Smooth muscle cell (in vitro differentiated cells): ENCODE results near the gene RBBP5. TPM values are rescaled to one million over a fixed set of nuclear protein-coding genes. Genes with fewer than 3 reads are reported as not detected.

Source experiments
- DNase-seq: peaks from one replicate; lab custom pipeline; 2025; ENCODE audit not compliant: unreplicated experiment; lab: John Stamatoyannopoulos, UW
- H2AFZ ChIP-seq: fragments of 200-600 bp; sonication (generic); 2 replicates; pipeline ENCODE4 v1.6.0; 2016; ENCODE audit warnings: antibody characterized with exemption, low read depth, mild to moderate bottlenecking
- H3F3A ChIP-seq: fragments of 200-600 bp; sonication (generic); 2 replicates; pipeline ENCODE4 v1.6.0; 2017; ENCODE audit warnings: antibody characterized with exemption, low read depth
- H3K27ac ChIP-seq: fragments of 200-600 bp; sonication (generic); 2 replicates; pipeline ENCODE4 v1.5.1; 2016; ENCODE audit warnings: low read depth, mild to moderate bottlenecking
- H3K27me3 ChIP-seq: fragments of 200-600 bp; sonication (generic); 2 replicates; pipeline ENCODE4 v1.6.1; 2016; ENCODE audit warnings: low read depth, mild to moderate bottlenecking
- H3K36me3 ChIP-seq: fragments of 200-600 bp; sonication (generic); 2 replicates; pipeline ENCODE4 v1.5.1; 2016; ENCODE audit warnings: low read depth
- H3K4me1 ChIP-seq: fragments of 200-600 bp; sonication (generic); 2 replicates; pipeline ENCODE4 v1.5.1; 2016; ENCODE audit warnings: low read depth
- H3K4me2 ChIP-seq: fragments of 200-600 bp; sonication (generic); 2 replicates; pipeline ENCODE4 v1.6.0; 2016; ENCODE audit warnings: mild to moderate bottlenecking
- H3K4me3 ChIP-seq: fragments of 200-600 bp; sonication (generic); 2 replicates; pipeline ENCODE4 v1.5.1; 2016; ENCODE audit warnings: mild to moderate bottlenecking
- H3K79me2 ChIP-seq: fragments of 200-600 bp; sonication (generic); 2 replicates; pipeline ENCODE4 v1.6.0; 2016; ENCODE audit warnings: low read depth, mild to moderate bottlenecking
- H3K9ac ChIP-seq: fragments of 200-600 bp; sonication (generic); 2 replicates; pipeline ENCODE4 v1.6.0; 2016; ENCODE audit warnings: low read depth
- H3K9me3 ChIP-seq: fragments of 200-600 bp; sonication (generic); replicated peaks from 2 replicates; pipeline ENCODE4 v1.5.1; 2016; ENCODE audit warnings: low read depth
- H4K20me1 ChIP-seq: fragments of 200-600 bp; sonication (generic); 2 replicates; pipeline ENCODE4 v1.6.0; 2016; ENCODE audit warnings: low read depth
- WGBS: methylation state at CpG from one replicate; pipeline ENCODE4 v1.1.7; 2016; ENCODE audit warnings: low lambda C conversion rate; 5-methylcytosine and 5-hydroxymethylcytosine counted together
- polyA plus RNA-seq: library from polyadenylated mRNA; unstranded; fragments of >200 nt; fragmentation: Nextera tagmentation; extraction: Ambion mirVana; gene quantifications from 2 replicates; pipeline ENCODE4 v1.2.1, GENCODE V29; 2016
- total RNA-seq: library from RNA; depleted of rRNA; stranded (reverse); fragments of >200 nt; gene quantifications from 2 replicates; pipeline ENCODE4 v1.2.3, GENCODE V29; 2014
- TF ChIP-seq, protein P1 (sequence below): fragments of 200-600 bp; sonication (generic); IDR thresholded peaks from 2 replicates; pipeline ENCODE4 v1.5.1; 2017; ENCODE audit warnings: borderline replicate concordance, mild to moderate bottlenecking, antibody characterized with exemption; ENCODE audit not compliant: insufficient read depth, poor library complexity, severe bottlenecking

RBBP5 gene
- total and polyA plus RNA-seq, 2 experiments from 2014 or later: 12.8 to 18.8 TPM

DNA sequence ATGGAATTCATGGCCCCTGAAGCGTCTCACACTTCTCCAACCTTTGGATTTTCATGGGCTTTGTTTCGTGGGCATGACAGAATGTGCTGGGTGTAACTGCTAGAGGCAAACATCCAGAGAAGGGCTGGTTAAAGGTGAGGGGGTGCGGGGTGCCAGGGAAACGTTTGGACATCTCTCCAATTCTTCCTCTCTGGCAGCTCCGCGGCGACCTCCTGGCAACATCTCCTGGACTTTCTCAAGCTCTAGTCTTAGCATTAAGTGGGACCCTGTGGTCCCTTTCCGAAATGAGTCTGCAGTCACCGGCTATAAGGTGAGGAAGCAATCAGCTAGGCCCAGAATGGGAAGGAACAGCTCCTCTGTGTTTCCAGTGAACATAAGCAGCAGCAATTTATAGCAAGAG lies 49.5 kb downstream of the RBBP5 start:
- no peak overlapping the region for H3K4me3 ChIP-seq
- 87% methylated on average over 9 of the region's 9 CpGs for WGBS
- no peak for DNase-seq

DNA sequence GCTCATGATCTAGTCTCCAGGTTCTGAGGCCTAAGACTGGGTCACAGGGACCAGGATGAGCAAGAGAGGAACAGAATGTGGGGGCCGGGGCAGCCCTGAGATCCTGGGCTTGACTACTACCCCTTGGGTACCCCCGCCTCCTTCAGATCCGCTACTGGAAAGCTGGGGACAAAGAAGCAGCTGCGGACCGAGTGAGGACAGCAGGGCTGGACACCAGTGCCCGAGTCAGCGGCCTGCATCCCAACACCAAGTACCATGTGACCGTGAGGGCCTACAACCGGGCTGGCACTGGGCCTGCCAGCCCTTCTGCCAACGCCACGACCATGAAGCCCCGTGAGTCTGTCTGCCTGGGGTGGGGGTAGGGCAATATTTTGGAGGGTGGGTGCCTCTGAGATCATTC lies 50.0 kb downstream of the RBBP5 start:
- no peaks in the 10 kb centered on the region for H3K27me3 ChIP-seq
- TF ChIP-seq, protein P1, sequence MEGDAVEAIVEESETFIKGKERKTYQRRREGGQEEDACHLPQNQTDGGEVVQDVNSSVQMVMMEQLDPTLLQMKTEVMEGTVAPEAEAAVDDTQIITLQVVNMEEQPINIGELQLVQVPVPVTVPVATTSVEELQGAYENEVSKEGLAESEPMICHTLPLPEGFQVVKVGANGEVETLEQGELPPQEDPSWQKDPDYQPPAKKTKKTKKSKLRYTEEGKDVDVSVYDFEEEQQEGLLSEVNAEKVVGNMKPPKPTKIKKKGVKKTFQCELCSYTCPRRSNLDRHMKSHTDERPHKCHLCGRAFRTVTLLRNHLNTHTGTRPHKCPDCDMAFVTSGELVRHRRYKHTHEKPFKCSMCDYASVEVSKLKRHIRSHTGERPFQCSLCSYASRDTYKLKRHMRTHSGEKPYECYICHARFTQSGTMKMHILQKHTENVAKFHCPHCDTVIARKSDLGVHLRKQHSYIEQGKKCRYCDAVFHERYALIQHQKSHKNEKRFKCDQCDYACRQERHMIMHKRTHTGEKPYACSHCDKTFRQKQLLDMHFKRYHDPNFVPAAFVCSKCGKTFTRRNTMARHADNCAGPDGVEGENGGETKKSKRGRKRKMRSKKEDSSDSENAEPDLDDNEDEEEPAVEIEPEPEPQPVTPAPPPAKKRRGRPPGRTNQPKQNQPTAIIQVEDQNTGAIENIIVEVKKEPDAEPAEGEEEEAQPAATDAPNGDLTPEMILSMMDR: no peak
- no peak overlapping the region for H3K9ac ChIP-seq
- no peaks in the 10 kb centered on the region for H3K79me2 ChIP-seq
- H3F3A ChIP-seq: no peaks in the 10 kb centered on the region
- H3K36me3 ChIP-seq: no peaks in the 10 kb centered on the region
- H3K4me1 ChIP-seq: no peaks in the 10 kb centered on the region
- no peak overlapping the region for H3K27ac ChIP-seq
- H2AFZ ChIP-seq: no peak overlapping the region
- no peak overlapping the region for H3K4me2 ChIP-seq
- no peaks in the 10 kb centered on the region for H3K9me3 ChIP-seq
- DNase-seq: no peak
- WGBS: 88% methylated on average over 12 of the region's 12 CpGs
- no peak overlapping the region for H3K4me3 ChIP-seq
- no peaks in the 10 kb centered on the region for H4K20me1 ChIP-seq

More for the DNA sequence above, 49.5 kb downstream of the RBBP5 start:
- Histone ChIP-seq H3K4me2 (no peak overlapping the region), H3K79me2 (no peaks in the 10 kb centered on the region), H3K4me1 (no peaks in the 10 kb centered on the region), H3K36me3 (no peaks in the 10 kb centered on the region), H3F3A (no peaks in the 10 kb centered on the region), H2AFZ (no peak overlapping the region), H3K27ac (no peak overlapping the region), H3K9me3 (no peaks in the 10 kb centered on the region), H4K20me1 (no peaks in the 10 kb centered on the region), H3K9ac (no peak overlapping the region), H3K27me3 (no peaks in the 10 kb centered on the region)
- TF ChIP-seq, protein P1: no peak

DNA sequence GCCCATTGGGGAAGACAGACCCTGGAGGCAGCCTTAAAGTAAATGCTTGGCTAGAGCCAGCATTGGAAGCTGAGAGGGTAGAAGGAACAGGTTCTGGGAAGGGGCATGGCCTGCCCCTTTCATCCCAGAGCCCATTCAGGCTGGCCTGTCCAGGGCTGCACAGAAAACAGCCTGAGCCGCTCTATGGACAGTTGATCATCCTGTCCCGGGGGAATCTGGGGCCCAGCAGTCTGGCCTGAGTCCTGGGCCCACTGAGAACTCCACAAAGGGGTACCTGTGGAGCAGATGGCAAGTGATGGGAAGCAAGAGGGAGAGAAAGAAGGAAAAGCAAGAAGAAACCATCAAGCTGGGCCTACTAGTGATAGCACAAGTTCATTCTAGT lies 50.8 kb downstream of the RBBP5 start:
- no peak for DNase-seq
- TF ChIP-seq, protein P1: no peak
- 80% methylated on average over 2 of the region's 2 CpGs for WGBS

DNA sequence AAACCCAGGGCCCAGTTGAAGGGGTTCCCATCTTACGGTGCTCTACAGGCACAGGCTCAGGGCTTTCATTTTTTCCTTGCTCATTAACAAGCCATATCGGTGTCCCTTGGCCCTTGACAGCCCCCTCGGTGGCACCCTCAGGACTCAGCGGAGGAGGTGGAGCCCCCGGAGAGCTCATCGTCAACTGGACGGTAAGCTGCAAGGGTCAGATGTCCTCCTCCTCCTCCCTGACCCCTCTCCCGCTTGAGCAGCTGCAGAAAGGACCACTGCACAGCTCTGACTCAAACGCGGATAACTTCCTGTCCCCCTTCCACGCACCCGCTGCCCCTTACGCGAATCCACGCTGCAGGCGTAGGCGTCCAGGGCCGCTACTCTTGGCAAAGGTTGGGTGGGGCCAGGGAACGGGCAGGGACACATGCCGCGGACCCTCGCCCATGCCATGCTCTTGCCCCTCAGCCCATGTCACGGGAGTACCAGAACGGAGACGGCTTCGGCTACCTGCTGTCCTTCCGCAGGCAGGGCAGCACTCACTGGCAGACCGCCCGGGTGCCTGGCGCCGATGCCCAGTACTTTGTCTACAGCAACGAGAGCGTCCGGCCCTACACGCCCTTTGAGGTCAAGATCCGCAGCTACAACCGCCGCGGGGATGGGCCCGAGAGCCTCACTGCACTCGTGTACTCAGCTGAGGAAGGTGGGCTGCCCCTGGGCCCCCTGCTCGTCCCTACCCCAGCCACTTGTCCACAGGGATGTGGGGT lies 52.2 kb downstream of the RBBP5 start:
- H3K27ac ChIP-seq: no peak overlapping the region
- TF ChIP-seq, protein P1: no peak
- H3K9ac ChIP-seq: no peak overlapping the region
- H4K20me1 ChIP-seq: no peaks in the 10 kb centered on the region
- no peaks in the 10 kb centered on the region for H3K36me3 ChIP-seq
- H3K4me1 ChIP-seq: no peaks in the 10 kb centered on the region
- H2AFZ ChIP-seq: no peak overlapping the region
- WGBS: 93% methylated on average over 42 of the region's 42 CpGs
- H3K9me3 ChIP-seq: no peaks in the 10 kb centered on the region
- DNase-seq: no peak
- no peaks in the 10 kb centered on the region for H3F3A ChIP-seq
- no peaks in the 10 kb centered on the region for H3K27me3 ChIP-seq
- H3K79me2 ChIP-seq: no peaks in the 10 kb centered on the region
- no peak overlapping the region for H3K4me2 ChIP-seq
- H3K4me3 ChIP-seq: no peak overlapping the region

More for the DNA sequence above, 50.8 kb downstream of the RBBP5 start:
- Histone ChIP-seq H3K79me2 (no peaks in the 10 kb centered on the region), H2AFZ (no peak overlapping the region), H3F3A (no peaks in the 10 kb centered on the region), H3K4me2 (no peak overlapping the region), H3K4me3 (no peak overlapping the region), H3K27ac (no peak overlapping the region), H3K27me3 (no peaks in the 10 kb centered on the region), H3K9ac (no peak overlapping the region), H3K9me3 (no peaks in the 10 kb centered on the region), H3K36me3 (no peaks in the 10 kb centered on the region), H4K20me1 (no peaks in the 10 kb centered on the region), H3K4me1 (no peaks in the 10 kb centered on the region)
